Prostate gland (tissue), 2 donors: ENCODE results near the gene RABGGTA.

Experiments
- POLR2A ChIP-seq: fragments of 450-650 bp; IDR thresholded peaks from one replicate; pipeline ENCODE4 v1.6.1; 2016; ENCODE audit warnings: antibody characterized with exemption, mild to moderate bottlenecking
- TF ChIP-seq, protein P1 (sequence below), 4 experiments: fragments of 200-600 bp in 2 of 4; fragments of 450-650 bp in 2 of 4; sonication (generic) in 2 of 4; IDR thresholded peaks; 1 replicate in 3 of 4; 2 replicates in 1 of 4; pipeline ENCODE4 v1.5.1; 2016 to 2019; ENCODE audit warnings: antibody characterized with exemption in 4 of 4, mild to moderate bottlenecking in 2 of 4, moderate library complexity in 2 of 4

DNA sequence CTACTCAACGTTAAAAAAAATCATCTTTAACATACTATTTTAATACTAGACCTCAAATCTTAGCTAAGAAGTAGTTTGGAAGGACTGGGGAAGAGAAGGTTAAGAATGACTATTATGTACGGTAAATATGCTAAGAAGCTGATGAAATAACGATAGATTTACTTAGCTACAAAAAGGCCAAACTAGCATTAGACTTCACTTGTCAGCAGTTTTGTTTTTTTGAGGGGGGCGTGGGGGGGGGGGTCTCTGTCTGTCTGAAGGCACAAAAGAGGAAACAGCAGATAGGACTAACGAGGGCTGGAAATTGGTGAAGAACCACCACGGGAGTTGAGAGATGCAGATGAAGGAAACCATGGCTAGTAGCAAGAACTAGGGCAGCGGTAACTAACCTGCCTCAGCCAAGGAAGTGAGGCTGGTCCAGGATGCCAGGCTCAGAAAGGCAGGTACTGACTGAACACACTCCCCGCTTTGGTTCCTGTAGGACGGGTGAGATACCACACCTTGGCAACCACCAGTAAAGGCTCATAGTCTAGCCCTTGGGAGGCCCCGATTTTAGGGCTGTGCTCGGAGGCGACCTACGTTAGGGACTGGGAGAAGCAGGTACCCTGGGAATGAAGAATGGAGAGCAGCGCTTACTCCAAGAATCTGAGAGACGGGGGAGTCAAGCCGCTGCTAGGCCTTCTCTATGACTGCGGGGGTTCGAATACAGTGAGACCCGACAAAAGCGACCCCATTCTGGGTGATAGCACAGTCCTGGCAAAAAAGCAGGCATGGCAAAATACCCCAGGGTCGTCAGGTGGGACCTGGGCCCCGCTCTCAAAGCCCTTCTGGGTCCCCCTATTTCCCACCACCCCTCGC lies 39.9 kb downstream of the RABGGTA start:
- TF ChIP-seq, protein P1, sequence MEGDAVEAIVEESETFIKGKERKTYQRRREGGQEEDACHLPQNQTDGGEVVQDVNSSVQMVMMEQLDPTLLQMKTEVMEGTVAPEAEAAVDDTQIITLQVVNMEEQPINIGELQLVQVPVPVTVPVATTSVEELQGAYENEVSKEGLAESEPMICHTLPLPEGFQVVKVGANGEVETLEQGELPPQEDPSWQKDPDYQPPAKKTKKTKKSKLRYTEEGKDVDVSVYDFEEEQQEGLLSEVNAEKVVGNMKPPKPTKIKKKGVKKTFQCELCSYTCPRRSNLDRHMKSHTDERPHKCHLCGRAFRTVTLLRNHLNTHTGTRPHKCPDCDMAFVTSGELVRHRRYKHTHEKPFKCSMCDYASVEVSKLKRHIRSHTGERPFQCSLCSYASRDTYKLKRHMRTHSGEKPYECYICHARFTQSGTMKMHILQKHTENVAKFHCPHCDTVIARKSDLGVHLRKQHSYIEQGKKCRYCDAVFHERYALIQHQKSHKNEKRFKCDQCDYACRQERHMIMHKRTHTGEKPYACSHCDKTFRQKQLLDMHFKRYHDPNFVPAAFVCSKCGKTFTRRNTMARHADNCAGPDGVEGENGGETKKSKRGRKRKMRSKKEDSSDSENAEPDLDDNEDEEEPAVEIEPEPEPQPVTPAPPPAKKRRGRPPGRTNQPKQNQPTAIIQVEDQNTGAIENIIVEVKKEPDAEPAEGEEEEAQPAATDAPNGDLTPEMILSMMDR (IDR thresholded peaks at IDR 0.05), result no peak
- TF ChIP-seq POLR2A, result no peak
